Pancreas (tissue), 10 donors: ENCODE measurements around the gene LRRC56. TPM values are rescaled to one million over a fixed set of nuclear protein-coding genes. Genes with fewer than 3 reads are reported as not detected.

Source experiments
- ATAC-seq, 4 donors: fragments of 200-7000 bp; cut with Tn5 transposase; one replicate each; pipeline versions ENCODE4 v1.8.0 to v1.9.1; 2020; ENCODE audit warnings: mild to moderate bottlenecking in 4 of 4, moderate library complexity in 4 of 4
- DNase-seq, 6 donors: peaks; one replicate each; pipeline ENCODE4 v3.0.0-alpha.2; 2020
- FAIRE-seq: peaks from 2 replicates; lab custom pipeline; 2012; peaks lifted over from hg19 to GRCh38; lab: Jason Lieb, UNC
- H3K27ac ChIP-seq, 4 donors: fragments of 200-600 bp; sonication (generic); 1 replicate in 3 of 4; 2 replicates in 1 of 4; pipeline versions ENCODE4 v1.5.0 to v1.8.0; 2020
- H3K27me3 ChIP-seq, 4 donors: fragments of 200-600 bp; one replicate each; pipeline ENCODE4 v1.8.0; 2021
- H3K36me3 ChIP-seq, 3 donors: fragments of 200-600 bp; sonication (generic) in 1 of 3; one replicate each; pipeline versions ENCODE4 v1.5.0 to v1.8.0; 2020 to 2021
- H3K4me1 ChIP-seq, 3 donors: fragments of 200-600 bp; one replicate each; pipeline ENCODE4 v1.8.0; 2021
- H3K4me3 ChIP-seq, 4 donors: fragments of 200-600 bp; sonication (generic) in 2 of 4; one replicate each; pipeline versions ENCODE4 v1.5.0 to v1.8.0; 2020 to 2021
- H3K9me3 ChIP-seq, 4 donors: fragments of 200-600 bp; one replicate each; pipeline ENCODE4 v1.8.0; 2021
- WGBS, 2 donors: extraction: QIAGEN DNeasy Blood & Tissue Kit; methylation state at CpG; one replicate each; pipeline ENCODE4 v1.1.7; 2013; 5-methylcytosine and 5-hydroxymethylcytosine counted together
- intact Hi-C, 3 donors: fragments of 100-400 bp; cut with DNase I; formaldehyde crosslinking; loops; one replicate each; pipeline versions ENCODE4 v1.11.1 to v1.14.2; 2022
- polyA plus RNA-seq, 2 donors: library from polyadenylated mRNA; stranded (reverse); fragments of 200-250 nt; gene quantifications; one replicate each; pipeline ENCODE4 v1.2.3, GENCODE V29; 2013
- total RNA-seq, 6 donors: library from RNA; stranded (reverse); fragmentation: NEBNext Ultra II Directional in 4 of 6; extraction: Animal tissue kit (Norgen Biotek cat#: 25700) in 4 of 6; gene quantifications; one replicate each; pipeline versions ENCODE4 v1.2.1 to v1.2.4, GENCODE V29; 2021 to 2023
- TF ChIP-seq, protein P1 (sequence below), 4 donors: fragments of 200-600 bp; sonication (generic) in 3 of 4; IDR thresholded peaks; one replicate each; pipeline versions ENCODE4 v1.5.0 to v1.8.0; 2021; ENCODE audit warnings: antibody characterized with exemption in 4 of 4
- donor health status: healthy with polysubstance abuse.
- donor health status: DM: no; HTN: no; CAD: no; lungs with moderate emphysema.
- donor health status: DM: no; HTN: no; CAD: no.
- donor health status: control.
- donor health status: control.
- donor health status: Bipolar disorder and iron deficiency.
- donor health status: DM: yes; HTN: yes; CAD: no.
- donor health status: DM: no; HTN: no; CAD: no.
- donor health status: DM: no; HTN: no; CAD: no.
- donor health status: DM: yes; HTN: yes; CAD: no.

Gene LRRC56
- total and polyA plus RNA-seq, 8 donors: 0.98 to 7.3 (median 1.8) TPM

- H3K4me3 ChIP-seq: no peak overlapping the region
- H3K4me1 ChIP-seq: peaks cover 0 to 17% (median 11%) of the 10 kb centered on the region in 3 donors
- TF ChIP-seq, protein P1, sequence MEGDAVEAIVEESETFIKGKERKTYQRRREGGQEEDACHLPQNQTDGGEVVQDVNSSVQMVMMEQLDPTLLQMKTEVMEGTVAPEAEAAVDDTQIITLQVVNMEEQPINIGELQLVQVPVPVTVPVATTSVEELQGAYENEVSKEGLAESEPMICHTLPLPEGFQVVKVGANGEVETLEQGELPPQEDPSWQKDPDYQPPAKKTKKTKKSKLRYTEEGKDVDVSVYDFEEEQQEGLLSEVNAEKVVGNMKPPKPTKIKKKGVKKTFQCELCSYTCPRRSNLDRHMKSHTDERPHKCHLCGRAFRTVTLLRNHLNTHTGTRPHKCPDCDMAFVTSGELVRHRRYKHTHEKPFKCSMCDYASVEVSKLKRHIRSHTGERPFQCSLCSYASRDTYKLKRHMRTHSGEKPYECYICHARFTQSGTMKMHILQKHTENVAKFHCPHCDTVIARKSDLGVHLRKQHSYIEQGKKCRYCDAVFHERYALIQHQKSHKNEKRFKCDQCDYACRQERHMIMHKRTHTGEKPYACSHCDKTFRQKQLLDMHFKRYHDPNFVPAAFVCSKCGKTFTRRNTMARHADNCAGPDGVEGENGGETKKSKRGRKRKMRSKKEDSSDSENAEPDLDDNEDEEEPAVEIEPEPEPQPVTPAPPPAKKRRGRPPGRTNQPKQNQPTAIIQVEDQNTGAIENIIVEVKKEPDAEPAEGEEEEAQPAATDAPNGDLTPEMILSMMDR (IDR thresholded peaks at IDR 0.05): no peak
- ATAC-seq: no peak
- FAIRE-seq: no peak
- intact Hi-C loops: no loop called here
- DNase-seq: peak in 2 of 6 donors; percentile 50 to 70
- H3K36me3 ChIP-seq: no peaks in the 10 kb centered on the region
- WGBS, 2 donors: 78 to 81% methylated on average over 12 of the region's 12 CpGs
- H3K27ac ChIP-seq: no peak overlapping the region
- no peaks in the 10 kb centered on the region for H3K27me3 ChIP-seq
- H3K9me3 ChIP-seq: no peaks in the 10 kb centered on the region
Measured at GRCh38 chr11:565921-566509, 28.7 kb downstream of the LRRC56 start.

GRCh38 chr11:567011-567628 is 29.8 kb downstream of the LRRC56 start:
- peak overlapping the region in 3 of 4 donors; percentile 39 to 76 (median 44) for H3K27ac ChIP-seq
- H3K4me3 ChIP-seq: peak overlapping the region in 1 of 4 donors; percentile 65
- intact Hi-C loops: no loop called here
- no peak for ATAC-seq
- no peaks in the 10 kb centered on the region for H3K27me3 ChIP-seq
- peaks cover 0 to 15% (median 5%) of the 10 kb centered on the region in 3 donors for H3K4me1 ChIP-seq
- no peaks in the 10 kb centered on the region for H3K36me3 ChIP-seq
- DNase-seq: peak in 2 of 6 donors; percentile 58 to 74
- H3K9me3 ChIP-seq: no peaks in the 10 kb centered on the region
- 87 to 96% methylated on average over 18 of the region's 18 CpGs for WGBS, 2 donors
- TF ChIP-seq, protein P1 (IDR thresholded peaks at IDR 0.05): no peak
- FAIRE-seq: no peak

DNA sequence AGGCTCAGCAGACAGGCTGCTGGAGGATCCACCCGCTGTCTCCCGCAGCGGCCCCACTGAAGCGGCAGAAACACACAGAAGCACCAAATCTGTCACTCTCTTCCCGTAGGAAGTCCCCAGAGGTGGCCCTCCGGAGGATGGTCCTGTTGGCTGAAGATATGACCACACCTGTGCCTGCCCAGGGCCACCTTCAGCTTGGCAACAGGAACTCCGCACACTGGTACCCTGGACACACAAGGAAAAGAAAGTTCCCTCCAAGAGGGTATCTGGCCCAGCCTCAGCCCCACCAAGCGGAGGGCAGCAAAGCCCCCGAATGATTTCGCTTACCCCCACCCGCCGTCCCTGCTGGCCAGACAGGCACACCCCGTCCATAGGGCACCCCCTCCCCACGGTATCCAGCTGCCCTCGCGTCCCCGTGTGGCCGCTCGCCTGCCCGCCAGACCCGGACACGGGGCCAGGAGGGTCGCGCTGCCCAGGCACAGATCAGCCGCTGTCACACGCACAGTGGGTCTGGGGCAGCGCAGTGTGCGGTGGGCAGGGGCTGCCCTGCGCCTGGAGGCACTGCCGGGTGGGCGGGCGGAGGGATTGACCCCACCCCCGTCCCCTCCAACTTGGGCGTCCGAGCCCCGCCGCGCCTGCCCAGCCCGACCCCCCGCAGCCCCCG is 30.4 kb downstream of the LRRC56 start:
- H3K27ac ChIP-seq: peak overlapping the region; percentile 39 to 76 (median 48)
- intact Hi-C loops: no loop called here

GRCh38 chr11:568306-569157 is 31.2 kb downstream of the LRRC56 start:
- Histone ChIP-seq H3K9me3 (no peaks in the 10 kb centered on the region), H3K36me3 (no peaks in the 10 kb centered on the region), H3K27me3 (no peaks in the 10 kb centered on the region), H3K4me3 (peak overlapping the region; percentile 33 to 65 (median 48)), H3K27ac (peak overlapping the region; percentile 39 to 76 (median 48)), H3K4me1 (peaks cover 0 to 7% (median 0%) of the 10 kb centered on the region in 3 donors)
- DNase-seq (peak; percentile 89 to 99 (median 96)), FAIRE-seq (no peak), ATAC-seq (peak; percentile 91 to 96 (median 94))
- TF ChIP-seq, protein P1 (IDR thresholded peaks at IDR 0.05): no peak
- WGBS, 2 donors: 0 to 1% methylated on average over 63 to 123 of the region's 123 CpGs
- intact Hi-C loops: no loop called here

More for the DNA sequence above, 30.4 kb downstream of the LRRC56 start:
- ATAC-seq: peak in 1 of 4 donors; percentile 2
- H3K4me3 ChIP-seq: peak overlapping the region; percentile 23 to 65 (median 48)
- no peaks in the 10 kb centered on the region for H3K27me3 ChIP-seq
- TF ChIP-seq, protein P1 (IDR thresholded peaks at IDR 0.05): no peak
- peak in 3 of 6 donors; percentile 54 to 84 (median 68) for DNase-seq
- WGBS, 2 donors: 22 to 24% methylated on average over 40 to 41 of the region's 41 CpGs
- H3K36me3 ChIP-seq: no peaks in the 10 kb centered on the region
- peaks cover 0 to 10% (median 0%) of the 10 kb centered on the region in 3 donors for H3K4me1 ChIP-seq
- H3K9me3 ChIP-seq: no peaks in the 10 kb centered on the region
- no peak for FAIRE-seq
